HepG2 (cell line): Measurements from ENCODE around the gene NPAS2. TPM values are rescaled to one million over a fixed set of nuclear protein-coding genes. Genes with fewer than 3 reads are reported as not detected.

Experiments used
- ATAC-seq: fragments of 200-7000 bp; cut with Tn5 transposase; 3 replicates; pipeline ENCODE4 v1.9.1; 2020; ENCODE audit warnings: mild to moderate bottlenecking, moderate library complexity
- BruUV-seq: library from RNA; stranded (reverse); fragments of 400-500 nt; replicated peaks from 2 replicates; lab custom pipeline; 2021; lab: Mats Ljungman, UMichigan
- CTCF ChIA-PET: fragments of 300-600 bp; formaldehyde crosslinking; extraction: SDS; loops from one replicate; lab custom pipeline; 2021; ENCODE audit warnings: low total read pairs, inconsistent platforms, low intra/inter-chr PET ratio; lab: Yijun Ruan, JAX
- POLR2A ChIA-PET: fragments of 350-600 bp; sonication (Branson Sonifier 250); formaldehyde crosslinking; loops from one replicate; lab custom pipeline; 2020; ENCODE audit warnings: antibody characterized with exemption, inconsistent platforms; lab: Yijun Ruan, JAX
- DNase-seq: peaks from one replicate; pipeline ENCODE4 v3.0.0-alpha.2; 2015; ENCODE audit warnings: low spot score
- FAIRE-seq: peaks from 3 replicates; lab custom pipeline; 2011; peaks lifted over from hg19 to GRCh38; lab: Jason Lieb, UNC
- H2AFZ ChIP-seq: one replicate; pipeline ENCODE4 v1.6.1; 2011; ENCODE audit warnings: low read length, inconsistent platforms
- H3K27ac ChIP-seq: fragments of 300-600 bp; 3 replicates; pipeline ENCODE4 v1.8.0; 2011; ENCODE audit warnings: mixed run types, mild to moderate bottlenecking, mixed read lengths, low read length, inconsistent platforms; ENCODE audit not compliant: insufficient read depth; ENCODE audit errors: extremely low read length
- H3K27me3 ChIP-seq, 2 experiments: fragments of 200-600 bp in 1 of 2; 2 replicates in 1 of 2; 3 replicates in 1 of 2; pipeline versions ENCODE4 v1.6.0 to v1.8.0; 2011; ENCODE audit warnings: low read length in 2 of 2, mild to moderate bottlenecking in 2 of 2, moderate library complexity in 2 of 2, inconsistent platforms in 1 of 2; ENCODE audit not compliant: insufficient read depth in 2 of 2, control insufficient read depth in 1 of 2
- H3K36me3 ChIP-seq, 2 experiments: fragments of 200-600 bp in 1 of 2; replicated peaks in 1 of 2; 2 replicates in 1 of 2; 3 replicates in 1 of 2; pipeline versions ENCODE4 v1.5.1 to v1.8.0; 2011; ENCODE audit warnings: low read length in 2 of 2, inconsistent platforms in 1 of 2; ENCODE audit not compliant: insufficient read depth in 2 of 2, control insufficient read depth in 1 of 2
- H3K4me1 ChIP-seq: 2 replicates; pipeline ENCODE4 v1.5.1; 2012; ENCODE audit warnings: low read length, inconsistent platforms; ENCODE audit not compliant: insufficient read depth
- H3K4me2 ChIP-seq: 2 replicates; pipeline ENCODE4 v1.6.0; 2011; ENCODE audit warnings: low read depth, low read length, inconsistent platforms
- H3K4me3 ChIP-seq, 3 experiments: fragments of 200-600 bp in 1 of 3; sonication (generic), shearing (Covaris generic) in 1 of 3; replicated peaks in 1 of 3; 2 replicates each; pipeline ENCODE4 v1.5.1; 2011 to 2016; ENCODE audit warnings: low read length in 3 of 3, inconsistent platforms in 2 of 3, low read depth in 2 of 3, mild to moderate bottlenecking in 2 of 3, control low read depth in 1 of 3, mixed read lengths in 1 of 3; ENCODE audit not compliant: insufficient read depth in 1 of 3
- H3K79me2 ChIP-seq: one replicate; pipeline ENCODE4 v1.6.1; 2011; ENCODE audit warnings: low read length, inconsistent platforms; ENCODE audit not compliant: insufficient read depth
- H3K9ac ChIP-seq: 2 replicates; pipeline ENCODE4 v1.6.0; 2011; ENCODE audit warnings: mild to moderate bottlenecking, low read depth, low read length, inconsistent platforms; ENCODE audit not compliant: insufficient read depth
- H3K9me3 ChIP-seq: 2 replicates; pipeline ENCODE4 v1.5.1; 2012; ENCODE audit warnings: mild to moderate bottlenecking, low read length
- H4K20me1 ChIP-seq: 2 replicates; pipeline ENCODE4 v1.6.0; 2011; ENCODE audit warnings: inconsistent platforms, mild to moderate bottlenecking, low read length, moderate library complexity; ENCODE audit not compliant: insufficient read depth
- FOSL1 ChIP-seq: sonication (generic); formaldehyde crosslinking; IDR thresholded peaks from 2 replicates; pipeline ENCODE4 v1.9.0; 2021; ENCODE audit warnings: missing genetic modification reagents, borderline replicate concordance
- GABPA ChIP-seq, 2 experiments: IDR thresholded peaks; 2 replicates each; pipeline ENCODE4 v1.6.1; 2011 to 2016; ENCODE audit warnings: low read depth in 2 of 2, low read length in 1 of 2, missing biosample characterization in 1 of 2, missing genetic modification characterization in 1 of 2
- HES4 ChIP-seq: sonication (generic); formaldehyde crosslinking; IDR thresholded peaks from 2 replicates; pipeline ENCODE4 v1.9.0; 2021; ENCODE audit warnings: mild to moderate bottlenecking, missing genetic modification reagents, borderline replicate concordance
- JUNB ChIP-seq: sonication (generic); formaldehyde crosslinking; IDR thresholded peaks from 2 replicates; pipeline ENCODE4 v1.8.0; 2022; ENCODE audit warnings: missing genetic modification reagents, mild to moderate bottlenecking, borderline replicate concordance
- KDM1A ChIP-seq: IDR thresholded peaks from 2 replicates; pipeline ENCODE4 v1.6.1; 2016; ENCODE audit warnings: missing compliant biosample characterization
- NBN ChIP-seq: fragments of 450-650 bp; conservative IDR thresholded peaks from 2 replicates; pipeline ENCODE4 v1.6.1; 2017
- NCOA2 ChIP-seq: sonication (generic); formaldehyde crosslinking; IDR thresholded peaks from 2 replicates; pipeline ENCODE4 v1.8.0; 2022; ENCODE audit warnings: inconsistent platforms
- RBM22 ChIP-seq: fragments of 200-400 bp; formaldehyde crosslinking; optimal IDR thresholded peaks from 2 replicates; pipeline ENCODE3; 2017; ENCODE audit warnings: mild to moderate bottlenecking, low read length, moderate library complexity
- RFX5 ChIP-seq: IDR thresholded peaks from 2 replicates; pipeline ENCODE4 v1.6.1; 2011; ENCODE audit warnings: low read depth, low read length, improper control_type of control experiment
- SIN3A ChIP-seq: IDR thresholded peaks from 2 replicates; pipeline ENCODE4 v1.6.1; 2011; ENCODE audit warnings: low read depth, mild to moderate bottlenecking, control low read depth, low read length, borderline replicate concordance
- ZNF329 ChIP-seq: sonication (generic); formaldehyde crosslinking; IDR thresholded peaks from 2 replicates; pipeline ENCODE4 v1.9.0; 2021; ENCODE audit warnings: low read depth, mild to moderate bottlenecking, missing genetic modification reagents
- ZNF550 ChIP-seq: sonication (generic); formaldehyde crosslinking; IDR thresholded peaks from 2 replicates; pipeline ENCODE4 v1.4.0; 2020; ENCODE audit warnings: mild to moderate bottlenecking, missing genetic modification reagents, borderline replicate concordance
- ZNF556 ChIP-seq: sonication (generic); formaldehyde crosslinking; IDR thresholded peaks from 2 replicates; pipeline ENCODE4 v1.4.0; 2020; ENCODE audit warnings: mild to moderate bottlenecking, missing genetic modification reagents, borderline replicate concordance
- WGBS: methylation state at CpG from one replicate; pipeline ENCODE4 v1.1.6; 2017; ENCODE audit warnings: low lambda C conversion rate; 5-methylcytosine and 5-hydroxymethylcytosine counted together
- in situ Hi-C: cut with HindIII; loops from 2 replicates; pipeline ENCODE4 v1.10.0; 2017; ENCODE audit warnings: low pct_unique_long_range_greater_than_20kb; ENCODE audit not compliant: extremely low pct_ligation_motif_present
- intact Hi-C: fragments of 100-400 bp; cut with micrococcal nuclease; formaldehyde crosslinking; loops from one replicate; pipeline ENCODE4 v1.10.0; 2022; ENCODE audit not compliant: unreplicated experiment
- polyA plus RNA-seq, 8 experiments: library from polyadenylated mRNA; depleted of rRNA in 3 of 8; stranded (reverse) in 7 of 8; unstranded in 1 of 8; fragments of >200 nt; fragmentation: Illumina TruSeq in 4 of 8; extraction: Trizol in 4 of 8; gene quantifications; 2 replicates each; pipeline versions ENCODE4 v1.2.1 to v1.2.3, GENCODE V29; 2011 to 2016; ENCODE audit warnings: low read depth in 4 of 8, missing spikeins in 1 of 8, mixed read lengths in 1 of 8; ENCODE audit not compliant: insufficient read depth in 1 of 8
- total RNA-seq, 5 experiments: library from RNA; depleted of rRNA; stranded (reverse); fragments of >200 nt; fragmentation: Illumina TruSeq; extraction: Trizol; gene quantifications; 2 replicates each; pipeline ENCODE4 v1.2.3, GENCODE V29; 2016; ENCODE audit warnings: low read depth in 1 of 5
- TF ChIP-seq, protein P1 (sequence below): sonication (generic); formaldehyde crosslinking; IDR thresholded peaks from 2 replicates; pipeline ENCODE4 v1.5.0; 2020; ENCODE audit warnings: missing genetic modification reagents, mild to moderate bottlenecking, borderline replicate concordance
- TF ChIP-seq, protein P2 (sequence below), 2 experiments: sonication (generic) in 1 of 2; formaldehyde crosslinking in 1 of 2; IDR thresholded peaks; 2 replicates each; pipeline versions ENCODE4 v1.4.0 to v1.6.1; 2018 to 2020; ENCODE audit warnings: missing genetic modification reagents in 2 of 2, borderline replicate concordance in 1 of 2, low read depth in 1 of 2, mild to moderate bottlenecking in 1 of 2, missing biosample characterization in 1 of 2
- TF ChIP-seq, protein P3 (sequence below): sonication (generic); formaldehyde crosslinking; IDR thresholded peaks from 2 replicates; pipeline ENCODE4 v1.5.1; 2020; ENCODE audit warnings: mild to moderate bottlenecking, missing genetic modification reagents, borderline replicate concordance

The NPAS2 gene
- total and polyA plus RNA-seq, 2 of the 13 experiments (the other 11 are each of a cell fraction or from before 2014, with no cell fraction given): 14.8 to 37.5 TPM

DNA sequence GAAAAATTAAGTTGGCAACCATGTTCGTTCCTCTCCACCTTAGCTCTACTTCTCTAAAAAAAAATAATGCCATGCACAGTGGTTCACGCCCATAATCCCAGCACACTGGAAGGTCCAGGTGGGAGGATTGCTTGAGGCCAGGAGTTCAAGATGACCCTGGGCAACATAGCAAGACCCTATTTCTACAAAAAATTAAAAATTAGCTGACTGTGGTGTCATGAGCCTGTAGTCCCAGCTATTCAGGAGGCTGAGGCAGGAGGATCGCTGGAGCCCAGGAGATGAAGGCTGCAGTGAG, 40.1 kb upstream of the NPAS2 start:
- no peak for FAIRE-seq
- H3K4me1 ChIP-seq: peaks cover 78% of the 10 kb centered on the region
- intact Hi-C loops: loop anchor here (1.0 to 2.0 kb wide), 4 partner anchors 17 to 103 kb away; no protein-coding TSS in a partner anchor
- peak overlapping the region; percentile 87 for H3K9ac ChIP-seq
- no peak for ATAC-seq
- BruUV-seq: no TSS peak
- H3K27ac ChIP-seq: peak overlapping the region; percentile 100
- no peaks in the 10 kb centered on the region for H3K36me3 ChIP-seq
- peak overlapping the region; percentile 98 for H3K4me2 ChIP-seq
- H3K79me2 ChIP-seq: no peaks in the 10 kb centered on the region
- H3K27me3 ChIP-seq: no peaks in the 10 kb centered on the region
- no peak overlapping the region for H3K4me3 ChIP-seq
- 72% methylated on average over 3 of the region's 3 CpGs for WGBS
- ChIA-PET POLR2A (interaction anchor here (0.8 to 4.2 kb wide), 18 partner anchors 9 to 221 kb away, joined by 3 to 39 read pairs (median 8); no protein-coding TSS in a partner anchor), CTCF (no interaction called here)
- no peaks in the 10 kb centered on the region for H4K20me1 ChIP-seq
- in situ Hi-C loops: loop anchor here (5.0 kb wide), 1 partner anchor 37 kb away; no protein-coding TSS in a partner anchor
- H3K9me3 ChIP-seq: no peaks in the 10 kb centered on the region
- no peak for DNase-seq
- H2AFZ ChIP-seq: no peak overlapping the region
- no peak for TF ChIP-seq ZNF329 (CRISPR knock-in tag)
- peak; percentile 100; the same call in 1 of the 2 replicates for TF ChIP-seq KDM1A
- no peak for TF ChIP-seq HES4 (CRISPR knock-in tag)
- no peak for TF ChIP-seq RFX5
- TF ChIP-seq NBN: no peak
- peak; percentile 72; the same call in 1 of the 2 replicates for TF ChIP-seq SIN3A
- TF ChIP-seq JUNB (CRISPR knock-in tag): no peak
- TF ChIP-seq, protein P1, sequence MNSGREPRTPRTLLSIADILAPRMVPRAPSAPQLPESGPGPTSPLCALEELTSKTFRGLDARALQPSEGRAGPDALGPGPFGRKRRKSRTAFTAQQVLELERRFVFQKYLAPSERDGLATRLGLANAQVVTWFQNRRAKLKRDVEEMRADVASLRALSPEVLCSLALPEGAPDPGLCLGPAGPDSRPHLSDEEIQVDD (CRISPR knock-in tag): no peak
- TF ChIP-seq GABPA (IDR thresholded peaks at IDR 0.05; ENCODE audit: low read depth, low read length): no peak
- TF ChIP-seq GABPA (CRISPR knock-in tag; IDR thresholded peaks at IDR 0.05; ENCODE audit: low read depth): no peak
- no peak for TF ChIP-seq NCOA2 (CRISPR knock-in tag)
- no peak for TF ChIP-seq ZNF556 (CRISPR knock-in tag)
- TF ChIP-seq, protein P2, sequence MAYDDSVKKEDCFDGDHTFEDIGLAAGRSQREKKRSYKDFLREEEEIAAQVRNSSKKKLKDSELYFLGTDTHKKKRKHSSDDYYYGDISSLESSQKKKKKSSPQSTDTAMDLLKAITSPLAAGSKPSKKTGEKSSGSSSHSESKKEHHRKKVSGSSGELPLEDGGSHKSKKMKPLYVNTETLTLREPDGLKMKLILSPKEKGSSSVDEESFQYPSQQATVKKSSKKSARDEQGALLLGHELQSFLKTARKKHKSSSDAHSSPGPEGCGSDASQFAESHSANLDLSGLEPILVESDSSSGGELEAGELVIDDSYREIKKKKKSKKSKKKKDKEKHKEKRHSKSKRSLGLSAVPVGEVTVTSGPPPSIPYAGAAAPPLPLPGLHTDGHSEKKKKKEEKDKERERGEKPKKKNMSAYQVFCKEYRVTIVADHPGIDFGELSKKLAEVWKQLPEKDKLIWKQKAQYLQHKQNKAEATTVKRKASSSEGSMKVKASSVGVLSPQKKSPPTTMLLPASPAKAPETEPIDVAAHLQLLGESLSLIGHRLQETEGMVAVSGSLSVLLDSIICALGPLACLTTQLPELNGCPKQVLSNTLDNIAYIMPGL (CRISPR knock-in tag; IDR thresholded peaks at IDR 0.05; ENCODE audit: borderline replicate concordance in 1 of 2, low read depth in 1 of 2): no peak
- no peak for TF ChIP-seq ZNF550 (CRISPR knock-in tag)
- TF ChIP-seq, protein P3, sequence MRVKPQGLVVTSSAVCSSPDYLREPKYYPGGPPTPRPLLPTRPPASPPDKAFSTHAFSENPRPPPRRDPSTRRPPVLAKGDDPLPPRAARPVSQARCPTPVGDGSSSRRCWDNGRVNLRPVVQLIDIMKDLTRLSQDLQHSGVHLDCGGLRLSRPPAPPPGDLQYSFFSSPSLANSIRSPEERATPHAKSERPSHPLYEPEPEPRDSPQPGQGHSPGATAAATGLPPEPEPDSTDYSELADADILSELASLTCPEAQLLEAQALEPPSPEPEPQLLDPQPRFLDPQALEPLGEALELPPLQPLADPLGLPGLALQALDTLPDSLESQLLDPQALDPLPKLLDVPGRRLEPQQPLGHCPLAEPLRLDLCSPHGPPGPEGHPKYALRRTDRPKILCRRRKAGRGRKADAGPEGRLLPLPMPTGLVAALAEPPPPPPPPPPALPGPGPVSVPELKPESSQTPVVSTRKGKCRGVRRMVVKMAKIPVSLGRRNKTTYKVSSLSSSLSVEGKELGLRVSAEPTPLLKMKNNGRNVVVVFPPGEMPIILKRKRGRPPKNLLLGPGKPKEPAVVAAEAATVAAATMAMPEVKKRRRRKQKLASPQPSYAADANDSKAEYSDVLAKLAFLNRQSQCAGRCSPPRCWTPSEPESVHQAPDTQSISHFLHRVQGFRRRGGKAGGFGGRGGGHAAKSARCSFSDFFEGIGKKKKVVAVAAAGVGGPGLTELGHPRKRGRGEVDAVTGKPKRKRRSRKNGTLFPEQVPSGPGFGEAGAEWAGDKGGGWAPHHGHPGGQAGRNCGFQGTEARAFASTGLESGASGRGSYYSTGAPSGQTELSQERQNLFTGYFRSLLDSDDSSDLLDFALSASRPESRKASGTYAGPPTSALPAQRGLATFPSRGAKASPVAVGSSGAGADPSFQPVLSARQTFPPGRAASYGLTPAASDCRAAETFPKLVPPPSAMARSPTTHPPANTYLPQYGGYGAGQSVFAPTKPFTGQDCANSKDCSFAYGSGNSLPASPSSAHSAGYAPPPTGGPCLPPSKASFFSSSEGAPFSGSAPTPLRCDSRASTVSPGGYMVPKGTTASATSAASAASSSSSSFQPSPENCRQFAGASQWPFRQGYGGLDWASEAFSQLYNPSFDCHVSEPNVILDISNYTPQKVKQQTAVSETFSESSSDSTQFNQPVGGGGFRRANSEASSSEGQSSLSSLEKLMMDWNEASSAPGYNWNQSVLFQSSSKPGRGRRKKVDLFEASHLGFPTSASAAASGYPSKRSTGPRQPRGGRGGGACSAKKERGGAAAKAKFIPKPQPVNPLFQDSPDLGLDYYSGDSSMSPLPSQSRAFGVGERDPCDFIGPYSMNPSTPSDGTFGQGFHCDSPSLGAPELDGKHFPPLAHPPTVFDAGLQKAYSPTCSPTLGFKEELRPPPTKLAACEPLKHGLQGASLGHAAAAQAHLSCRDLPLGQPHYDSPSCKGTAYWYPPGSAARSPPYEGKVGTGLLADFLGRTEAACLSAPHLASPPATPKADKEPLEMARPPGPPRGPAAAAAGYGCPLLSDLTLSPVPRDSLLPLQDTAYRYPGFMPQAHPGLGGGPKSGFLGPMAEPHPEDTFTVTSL (CRISPR knock-in tag): no peak
- no peak for TF ChIP-seq FOSL1 (CRISPR knock-in tag)
- no peak for TF ChIP-seq RBM22
